ENCODE measurements around the gene SLC7A7. TPM values are rescaled to one million over a fixed set of nuclear protein-coding genes. Genes with fewer than 3 reads are reported as not detected.
"Not testable (repeated sequence)": the region's sequence is repeated elsewhere in the genome, so short reads cannot be mapped to it uniquely, and the experiment has no call there.

Gene SLC7A7
- polyA plus RNA-seq, 12 donors, result 14.0 to 34.9 (median 26.6) TPM; not detected in 1

DNA sequence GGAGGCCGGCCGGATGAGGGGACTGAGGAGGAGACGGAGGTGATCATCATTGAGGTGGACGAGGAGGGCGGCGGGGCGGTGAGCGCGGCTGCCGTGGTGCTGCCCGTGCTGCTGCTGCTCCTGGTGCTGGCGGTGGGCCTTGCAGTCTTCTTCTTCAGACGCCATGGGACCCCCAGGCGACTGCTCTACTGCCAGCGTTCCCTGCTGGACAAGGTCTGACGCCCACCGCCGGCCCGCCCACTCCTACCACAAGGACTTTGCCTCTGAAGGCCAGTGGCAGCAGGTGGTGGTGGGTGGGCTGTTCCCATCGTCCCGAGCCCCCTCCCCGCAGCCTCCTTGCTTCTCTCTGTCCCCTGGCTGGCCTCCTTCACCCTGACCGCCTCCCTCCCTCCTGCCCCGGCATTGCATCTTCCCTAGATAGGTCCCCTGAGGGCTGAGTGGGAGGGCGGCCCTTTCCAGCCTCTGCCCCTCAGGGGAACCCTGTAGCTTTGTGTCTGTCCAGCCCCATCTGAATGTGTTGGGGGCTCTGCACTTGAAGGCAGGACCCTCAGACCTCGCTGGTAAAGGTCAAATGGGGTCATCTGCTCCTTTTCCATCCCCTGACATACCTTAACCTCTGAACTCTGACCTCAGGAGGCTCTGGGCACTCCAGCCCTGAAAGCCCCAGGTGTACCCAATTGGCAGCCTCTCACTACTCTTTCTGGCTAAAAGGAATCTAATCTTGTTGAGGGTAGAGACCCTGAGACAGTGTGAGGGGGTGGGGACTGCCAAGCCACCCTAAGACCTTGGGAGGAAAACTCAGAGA is 30.8 kb upstream of the SLC7A7 start:
- no peak for DNase-seq

DNA sequence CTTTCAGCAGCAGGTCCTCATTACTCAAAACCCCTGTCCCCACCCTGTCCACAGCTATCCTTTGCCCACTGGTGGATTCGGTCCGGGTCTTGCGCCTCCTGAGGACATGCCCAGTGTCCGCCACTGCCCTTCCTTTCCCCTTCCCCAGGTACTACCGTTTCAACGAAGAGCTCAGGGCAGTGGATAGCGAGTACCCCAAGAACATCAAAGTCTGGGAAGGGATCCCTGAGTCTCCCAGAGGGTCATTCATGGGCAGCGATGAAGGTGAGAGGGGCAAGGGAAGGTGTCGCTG is 29.8 kb upstream of the SLC7A7 start:
- DNase-seq, result no peak

- DNase-seq, result no peak
Observed at GRCh38 chr14:22844221-22845102, 29.2 kb upstream of the SLC7A7 start.

GRCh38 chr14:22843123-22843925 is 28.1 kb upstream of the SLC7A7 start:
- DNase-seq, result no peak

DNA sequence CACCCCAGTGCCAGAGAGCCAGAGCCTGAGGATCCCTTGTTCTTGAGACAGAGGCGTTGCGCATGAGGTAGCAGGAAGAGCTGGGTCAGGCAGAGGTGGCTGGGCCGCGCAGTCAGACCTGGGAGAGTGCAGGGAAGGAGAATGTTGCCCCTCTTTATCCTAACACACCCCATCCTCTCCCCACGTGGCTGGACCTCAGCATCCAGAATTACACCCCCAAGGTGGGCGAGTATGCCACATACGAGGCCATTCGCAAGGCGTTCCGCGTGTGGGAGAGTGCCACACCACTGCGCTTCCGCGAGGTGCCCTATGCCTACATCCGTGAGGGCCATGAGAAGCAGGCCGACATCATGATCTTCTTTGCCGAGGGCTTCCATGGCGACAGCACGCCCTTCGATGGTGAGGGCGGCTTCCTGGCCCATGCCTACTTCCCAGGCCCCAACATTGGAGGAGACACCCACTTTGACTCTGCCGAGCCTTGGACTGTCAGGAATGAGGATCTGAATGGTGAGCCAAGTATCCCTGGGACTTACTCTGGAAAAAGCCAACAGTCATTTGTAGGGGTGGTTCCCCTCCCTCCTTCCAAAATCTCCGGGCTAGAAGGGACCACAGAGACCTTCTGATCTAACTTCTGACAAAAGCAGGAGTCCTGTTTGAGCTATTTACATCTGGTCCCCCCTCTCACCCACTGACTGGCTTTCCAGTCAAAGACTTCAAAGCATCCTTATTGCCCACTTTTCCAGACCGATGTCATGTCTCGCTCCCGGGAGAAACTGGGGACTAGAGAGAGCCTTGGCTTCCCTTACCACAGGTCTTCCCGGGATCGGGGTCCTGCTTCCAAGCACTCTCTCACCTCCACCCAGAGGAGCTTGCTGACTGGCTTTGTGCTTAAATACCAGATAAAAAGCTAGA is 27.2 kb upstream of the SLC7A7 start:
- DNase-seq, result no peak

DNA sequence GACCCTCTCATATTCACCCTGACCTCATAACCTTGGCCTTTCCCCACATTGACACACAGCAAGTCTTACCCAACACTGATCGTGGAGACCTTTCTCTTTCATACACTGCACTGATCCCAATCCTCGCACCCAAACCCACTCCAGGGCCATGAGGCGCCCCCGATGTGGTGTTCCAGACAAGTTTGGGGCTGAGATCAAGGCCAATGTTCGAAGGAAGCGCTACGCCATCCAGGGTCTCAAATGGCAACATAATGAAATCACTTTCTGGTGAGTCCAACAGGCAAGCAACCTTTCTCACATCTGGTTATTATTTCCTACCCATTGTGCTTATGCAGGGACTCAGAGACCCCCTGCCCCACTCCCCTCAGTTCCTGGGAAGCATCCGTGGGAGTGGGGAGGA is 26.5 kb upstream of the SLC7A7 start:
- DNase-seq, result no peak

DNA sequence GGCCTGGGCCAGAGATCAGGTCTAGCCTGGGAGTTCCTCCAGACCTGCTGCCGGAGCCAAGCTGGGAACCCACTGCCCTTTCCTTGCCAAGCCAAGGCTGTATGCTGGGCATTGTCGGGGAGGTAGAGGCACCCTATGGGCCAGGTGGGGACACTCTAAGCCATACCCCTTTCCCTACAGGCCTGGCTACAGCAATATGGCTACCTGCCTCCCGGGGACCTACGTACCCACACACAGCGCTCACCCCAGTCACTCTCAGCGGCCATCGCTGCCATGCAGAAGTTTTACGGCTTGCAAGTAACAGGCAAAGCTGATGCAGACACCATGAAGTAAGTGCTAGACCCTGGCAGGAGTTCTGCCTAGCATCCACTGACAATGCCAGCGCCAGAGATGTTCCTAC is 26.1 kb upstream of the SLC7A7 start:
- DNase-seq, result no peak

DNA sequence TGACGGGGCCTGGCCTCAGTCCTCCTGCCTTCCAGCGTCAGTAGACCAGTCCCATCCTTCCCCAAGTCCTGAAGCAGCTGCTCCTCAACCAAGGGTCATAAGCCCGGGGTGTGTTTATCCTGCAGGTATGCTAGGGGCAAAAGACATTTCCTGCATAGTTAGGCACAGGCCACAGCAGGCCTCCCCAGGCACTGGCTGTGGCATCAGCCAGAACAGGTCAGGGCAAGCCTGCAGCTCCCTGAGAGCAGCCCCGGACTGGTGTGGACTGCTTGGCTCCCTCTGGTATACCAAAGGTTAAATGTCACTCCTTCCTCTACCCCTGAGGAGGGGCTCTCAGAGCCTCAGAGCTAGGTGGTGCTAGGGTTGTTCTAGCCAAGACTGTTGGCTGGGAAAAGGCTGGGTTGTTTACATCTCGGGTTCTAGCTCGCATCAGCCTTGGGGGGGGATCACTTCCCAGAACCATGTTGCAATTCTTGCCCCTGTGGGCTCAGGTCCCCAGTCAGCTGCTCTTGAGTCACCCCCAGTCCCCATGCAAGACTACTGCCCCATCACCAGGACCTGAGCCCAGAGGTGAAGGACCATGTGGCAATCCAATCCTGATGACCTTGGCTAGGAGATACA is 24.0 kb upstream of the SLC7A7 start:
- DNase-seq, result no peak

DNA sequence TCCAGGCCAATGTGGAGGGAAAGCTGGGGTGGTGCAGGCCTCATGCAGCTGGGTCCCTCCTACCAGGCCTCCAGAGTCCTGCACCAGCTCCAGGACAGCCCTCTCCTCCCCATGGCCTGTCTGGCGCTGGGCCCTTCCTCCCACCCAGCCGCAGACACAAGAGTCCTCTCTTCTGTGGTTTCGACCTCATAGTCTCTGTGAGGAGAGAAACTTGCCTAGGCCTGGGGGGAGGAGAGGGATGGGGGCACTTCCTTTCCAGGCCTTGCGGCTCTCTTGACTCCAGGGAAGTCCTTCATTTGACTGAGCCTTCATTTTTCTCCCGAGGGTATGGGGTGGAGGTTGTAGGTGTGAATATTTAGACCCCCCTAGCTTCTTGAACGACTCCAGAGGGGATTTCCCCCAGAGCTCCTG is 23.4 kb upstream of the SLC7A7 start:
- DNase-seq, result no peak

- no peak for DNase-seq
Observed at GRCh38 chr14:22837750-22838538, 22.7 kb upstream of the SLC7A7 start.

DNA sequence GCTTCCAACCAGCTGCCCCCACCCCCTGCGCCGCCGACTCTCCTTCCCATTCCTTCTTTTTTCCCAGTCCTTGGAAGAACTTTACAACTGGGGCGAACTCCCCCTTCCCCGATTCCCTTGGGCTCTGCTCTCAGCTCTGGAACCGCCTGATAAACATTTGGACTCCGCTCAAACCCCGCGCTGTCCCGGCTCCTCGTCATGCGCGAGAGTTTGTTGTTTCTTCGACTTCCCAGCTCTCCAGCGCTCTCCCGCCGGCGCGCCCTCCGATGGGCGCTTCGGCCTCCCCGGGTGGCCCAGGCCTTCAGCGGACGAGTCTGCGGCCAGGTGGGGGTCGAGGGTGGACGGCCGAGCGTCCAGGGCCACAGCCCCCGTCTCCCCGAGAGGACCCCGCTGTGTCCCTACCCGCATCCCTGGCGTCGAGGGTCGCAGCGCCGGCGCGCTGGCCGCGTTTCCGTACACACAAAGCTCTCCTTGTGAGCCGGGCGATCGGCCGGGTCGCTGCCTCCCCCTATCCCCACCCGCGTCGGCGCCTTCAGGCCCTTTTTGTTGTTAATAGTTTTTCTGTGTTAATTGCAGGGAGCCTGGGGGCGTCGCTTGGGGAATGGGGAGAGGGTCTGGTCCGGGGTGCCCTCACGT is 22.0 kb upstream of the SLC7A7 start:
- peak; percentile 78 for DNase-seq

- peak; percentile 89 for DNase-seq
Observed at GRCh38 chr14:22836301-22837113, 21.3 kb upstream of the SLC7A7 start, which contains the start of gene MMP14. MMP14 (plus strand) TSS chr14:22836585; CDS start chr14:22836818, 233 bp downstream.

DNA sequence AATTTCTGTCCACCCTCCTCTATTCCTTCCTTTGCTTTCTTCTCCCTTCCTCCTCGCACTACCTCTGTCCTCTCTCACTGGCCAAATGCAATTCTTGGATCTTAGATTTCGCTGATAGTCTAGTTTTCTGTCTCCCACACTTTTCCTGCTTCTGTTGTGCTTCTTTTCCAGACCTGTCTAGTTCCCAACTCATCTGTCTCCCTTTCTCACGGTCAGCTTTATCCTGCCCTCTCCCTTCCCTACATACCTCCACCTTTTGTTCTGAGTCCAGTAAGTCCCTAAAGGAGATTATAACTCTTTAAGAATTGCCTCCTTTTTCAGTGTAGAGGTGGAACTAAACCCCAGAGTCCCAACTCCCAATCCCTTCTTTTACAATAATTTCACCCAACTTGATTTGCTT is 20.3 kb upstream of the SLC7A7 start:
- DNase-seq, result no peak

DNA sequence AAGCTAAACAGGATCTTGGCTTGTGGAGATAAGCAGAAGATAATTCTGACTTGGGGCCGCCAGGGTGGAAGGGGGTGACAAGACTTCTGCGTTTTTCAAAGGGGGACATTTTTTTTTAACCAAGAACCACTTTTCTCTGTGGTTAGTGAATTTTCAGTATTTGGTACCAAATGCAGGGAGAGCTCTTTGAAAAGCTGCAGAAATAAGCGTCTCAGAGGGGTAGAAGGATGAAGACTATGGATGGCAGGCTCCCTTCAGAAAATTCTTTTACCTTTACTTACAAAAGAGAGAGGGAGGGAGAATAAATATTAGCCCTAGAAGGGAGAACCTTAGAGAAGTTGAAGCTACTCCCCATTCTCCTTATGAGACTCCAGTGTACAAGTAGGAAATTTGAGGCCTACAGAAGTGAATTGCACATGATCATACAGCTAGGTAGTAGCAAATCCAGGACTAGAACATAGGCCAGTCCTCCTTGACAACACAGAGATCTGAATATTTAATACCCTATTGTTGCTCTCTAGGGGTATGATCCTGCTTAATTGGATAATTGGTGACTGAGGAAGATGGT is 15.3 kb upstream of the SLC7A7 start:
- no peak for DNase-seq

DNA sequence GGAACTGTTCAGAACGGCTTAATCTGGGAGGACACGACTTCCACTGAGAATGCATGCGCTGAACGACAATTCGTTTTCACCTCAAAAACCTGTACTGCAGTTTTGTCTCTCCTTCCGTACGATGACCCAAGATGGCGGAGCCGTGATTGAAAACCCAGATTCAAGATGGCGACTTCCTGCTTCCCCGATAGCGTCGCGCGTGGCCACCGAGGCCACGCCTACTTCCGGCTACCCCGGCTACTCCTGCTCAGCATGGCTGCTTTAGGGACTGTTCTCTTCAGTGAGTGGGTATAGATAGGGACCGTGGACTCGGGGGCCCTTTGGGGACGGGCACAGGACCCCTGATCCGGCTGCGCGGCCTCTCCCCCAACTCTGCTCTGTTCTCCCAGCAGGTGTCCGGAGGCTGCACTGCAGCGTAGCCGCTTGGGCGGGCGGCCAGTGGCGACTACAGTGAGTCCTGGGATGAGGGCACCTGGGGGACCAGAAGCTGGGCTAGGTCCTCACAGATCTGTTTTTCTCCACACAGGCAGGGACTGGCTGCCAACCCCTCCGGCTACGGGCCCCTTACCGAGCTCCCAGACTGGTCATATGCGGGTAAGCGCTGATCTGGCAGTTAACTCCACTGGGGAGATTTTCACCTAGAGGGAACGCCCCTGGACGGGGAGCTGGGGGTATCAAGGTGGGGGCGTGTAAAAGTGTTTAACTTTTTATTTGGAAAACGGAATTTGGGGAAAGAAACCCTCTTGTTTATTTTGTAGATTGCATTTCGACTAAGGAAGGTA is 14.6 kb upstream of the SLC7A7 start, which contains the start of gene MRPL52:
Gene MRPL52, plus strand, starts transcription at position 227 of the 782 bp plus-strand sequence. Its CDS starts 26 bp downstream, at position 253.
- peak; percentile 96 for DNase-seq

DNA sequence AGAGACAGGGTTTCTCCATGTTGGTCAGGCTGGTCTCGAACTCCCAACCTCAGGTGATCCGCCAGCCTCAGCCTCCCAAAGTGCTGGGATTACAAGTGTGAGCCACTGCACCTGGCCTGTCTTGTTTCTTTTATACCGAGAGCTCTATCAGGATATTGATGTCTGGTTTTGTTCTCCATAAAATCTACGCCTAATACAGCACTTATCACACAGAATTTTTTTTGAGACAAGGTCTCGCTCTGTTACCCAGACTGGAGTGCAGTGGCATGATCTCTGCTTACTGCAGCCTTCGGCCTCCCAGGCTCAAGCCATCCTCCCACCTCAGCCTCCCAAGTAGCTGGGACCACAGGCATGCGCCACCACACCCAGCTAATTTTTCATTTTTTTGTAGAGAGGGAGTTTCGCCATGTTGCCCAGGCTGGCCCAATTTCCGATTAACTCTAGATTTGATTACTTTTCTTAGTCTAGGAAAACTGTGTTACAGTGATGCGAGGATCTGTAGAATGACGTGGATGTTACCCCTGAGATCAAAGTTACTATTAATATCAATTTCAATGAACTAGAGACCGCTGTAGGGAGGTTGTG is 13.9 kb upstream of the SLC7A7 start:
- DNase-seq, result not testable (repeated sequence)
